ENCODE measurements around the gene LMF1. TPM values are rescaled to one million over a fixed set of nuclear protein-coding genes. Genes with fewer than 3 reads are reported as not detected.
"Not testable (repeated sequence)": the region's sequence is repeated elsewhere in the genome, so short reads cannot be mapped to it uniquely, and the experiment has no call there.

Gene LMF1
- polyA plus RNA-seq, 2 donors: 8.2 to 17.2 TPM

DNA sequence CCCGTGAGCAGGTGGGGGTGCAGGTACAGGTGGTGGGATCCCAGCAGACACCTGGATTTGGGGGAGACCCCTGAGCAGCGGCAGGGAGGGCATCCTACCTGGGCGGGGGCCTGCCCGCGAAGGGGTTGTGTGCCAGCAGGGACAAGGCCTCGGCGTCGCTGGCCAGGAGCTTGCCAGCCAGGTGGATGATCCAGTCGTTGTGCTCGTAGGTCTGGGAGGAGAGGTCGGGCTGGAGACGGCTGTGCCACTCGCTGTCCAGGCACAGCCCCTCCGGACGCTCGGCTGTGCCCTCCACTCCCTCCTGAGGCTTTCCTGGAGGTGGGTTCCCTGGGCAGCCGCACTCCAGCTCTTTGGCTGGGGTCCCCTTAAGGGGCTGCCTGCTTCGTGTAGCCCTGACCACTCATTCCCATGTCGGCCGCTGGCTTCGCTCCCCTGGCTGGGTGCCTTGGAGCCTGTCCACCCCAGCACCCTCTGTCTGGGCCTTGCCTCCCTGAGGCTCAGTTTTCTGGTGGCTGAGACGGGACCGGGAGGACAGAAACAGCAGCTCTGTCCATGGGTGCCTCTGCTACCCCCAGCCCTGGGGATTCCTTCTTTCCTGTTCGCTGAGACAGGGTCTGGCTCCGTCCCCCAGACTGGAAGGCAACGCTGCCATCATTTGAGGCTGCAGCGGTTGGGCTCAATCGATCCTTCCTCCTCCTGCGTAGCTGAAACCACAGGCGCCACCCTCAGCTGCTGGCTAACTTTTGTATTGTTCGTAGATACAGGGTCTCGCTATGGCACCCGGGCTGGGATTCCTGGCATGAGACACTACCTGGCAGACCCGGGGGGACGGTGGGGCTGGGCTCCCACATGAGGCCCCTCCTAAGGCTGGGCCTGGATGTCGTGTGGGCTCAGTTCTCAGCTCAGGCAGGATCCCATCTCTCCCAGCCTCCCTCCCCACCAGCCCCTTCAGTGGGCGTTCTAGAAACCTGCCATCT is 101.7 kb downstream of the LMF1 start:
- Histone ChIP-seq H3K27ac (ENCODE audit: low read depth in 2 of 2, low read length in 1 of 2) (no peak overlapping the region), H3K4me3 (ENCODE audit: low read depth in 1 of 2, low read length in 2 of 2) (no peak overlapping the region), H3K27me3 (ENCODE audit: control insufficient read depth in 1 of 2, insufficient read depth in 2 of 2, low read length in 2 of 2) (no peaks in the 10 kb centered on the region), H3K36me3 (ENCODE audit: control insufficient read depth in 2 of 2, insufficient read depth in 2 of 2, low read length in 1 of 2) (peaks cover 0 to 16% of the 10 kb centered on the region in 2 donors), H3K4me1 (ENCODE audit: control insufficient read depth in 2 of 2, insufficient read depth in 2 of 2, low read length in 1 of 2) (no peaks in the 10 kb centered on the region), H3K9me3 (ENCODE audit: control insufficient read depth in 2 of 2, insufficient read depth in 1 of 2, low read depth in 1 of 2, low read length in 1 of 2) (peaks cover 0 to 2% of the 10 kb centered on the region in 2 donors)
- 92% methylated on average over 34 to 37 of the region's 37 CpGs for WGBS, 2 donors

DNA sequence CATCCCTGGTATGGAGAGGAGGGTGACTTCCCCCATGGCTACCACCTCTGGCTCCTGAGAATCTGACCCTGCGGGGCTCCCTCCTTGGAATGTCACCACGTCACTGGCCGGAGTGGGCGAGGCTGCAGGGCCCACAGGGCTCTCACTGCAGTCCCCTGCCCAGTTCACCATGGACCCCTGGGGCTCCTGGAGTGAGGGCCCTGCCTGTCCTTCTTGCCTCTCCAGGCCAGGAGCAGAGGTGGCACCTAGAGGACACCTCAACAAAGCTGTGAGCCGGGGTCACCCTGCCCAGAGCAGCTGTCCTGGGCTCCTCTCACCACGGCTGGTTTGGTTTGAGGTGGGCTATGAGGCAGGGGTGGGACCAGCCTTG is 102.4 kb downstream of the LMF1 start:
- Histone ChIP-seq H3K4me1 (ENCODE audit: control insufficient read depth in 2 of 2, insufficient read depth in 2 of 2, low read length in 1 of 2) (no peaks in the 10 kb centered on the region), H3K4me3 (ENCODE audit: low read depth in 1 of 2, low read length in 2 of 2) (no peak overlapping the region), H3K9me3 (ENCODE audit: control insufficient read depth in 2 of 2, insufficient read depth in 1 of 2, low read depth in 1 of 2, low read length in 1 of 2) (peaks cover 0 to 2% of the 10 kb centered on the region in 2 donors), H3K27me3 (ENCODE audit: control insufficient read depth in 1 of 2, insufficient read depth in 2 of 2, low read length in 2 of 2) (no peaks in the 10 kb centered on the region), H3K27ac (ENCODE audit: low read depth in 2 of 2, low read length in 1 of 2) (no peak overlapping the region), H3K36me3 (ENCODE audit: control insufficient read depth in 2 of 2, insufficient read depth in 2 of 2, low read length in 1 of 2) (peaks cover 0 to 13% of the 10 kb centered on the region in 2 donors)
- WGBS, 2 donors: 87 to 89% methylated on average over 5 to 6 of the region's 6 CpGs

- no peak overlapping the region for H3K27ac ChIP-seq (ENCODE audit: low read depth in 2 of 2, low read length in 1 of 2)
- H3K4me3 ChIP-seq (ENCODE audit: low read depth in 1 of 2, low read length in 2 of 2): no peak overlapping the region
- peaks cover 0 to 13% of the 10 kb centered on the region in 2 donors for H3K36me3 ChIP-seq (ENCODE audit: control insufficient read depth in 2 of 2, insufficient read depth in 2 of 2, low read length in 1 of 2)
- peaks cover 0 to 2% of the 10 kb centered on the region in 2 donors for H3K9me3 ChIP-seq (ENCODE audit: control insufficient read depth in 2 of 2, insufficient read depth in 1 of 2, low read depth in 1 of 2, low read length in 1 of 2)
- 92% methylated on average over 29 to 34 of the region's 34 CpGs for WGBS, 2 donors
- no peaks in the 10 kb centered on the region for H3K4me1 ChIP-seq (ENCODE audit: control insufficient read depth in 2 of 2, insufficient read depth in 2 of 2, low read length in 1 of 2)
- no peaks in the 10 kb centered on the region for H3K27me3 ChIP-seq (ENCODE audit: control insufficient read depth in 1 of 2, insufficient read depth in 2 of 2, low read length in 2 of 2)
These were observed 103.1 kb downstream of the LMF1 start for GRCh38 chr16:867421-868385.

DNA sequence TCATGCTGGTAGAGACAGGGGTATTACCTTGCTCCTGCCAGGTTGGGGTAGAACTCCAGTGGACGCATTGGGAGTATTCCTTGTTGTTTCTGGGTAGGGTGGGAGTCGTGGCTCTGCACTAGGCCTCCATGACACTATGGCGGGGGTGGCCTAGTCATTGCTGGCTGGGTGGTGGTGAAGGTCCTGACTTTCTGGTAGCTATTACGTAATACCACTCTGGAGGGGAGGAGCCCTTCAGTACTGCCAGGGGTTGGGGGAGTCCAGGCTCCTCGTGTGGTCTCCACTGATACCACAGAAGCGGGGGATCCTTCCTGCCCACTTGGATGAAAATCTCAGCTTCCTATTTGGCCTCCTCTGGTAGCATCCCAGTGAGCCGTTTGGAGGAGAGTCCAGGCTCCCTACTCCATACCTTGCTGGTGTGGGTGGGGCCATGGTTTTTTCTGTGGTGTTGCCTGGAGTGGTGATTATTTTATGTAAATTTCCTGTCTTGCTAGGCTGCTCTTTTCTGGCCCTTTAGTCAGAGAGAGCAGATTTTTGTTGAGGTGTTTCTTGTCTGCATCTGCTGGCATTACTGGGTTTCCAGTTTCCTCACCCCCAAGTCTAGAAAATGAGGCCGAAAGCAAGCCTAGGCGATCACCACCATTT is 104.4 kb downstream of the LMF1 start:
- 93 to 94% methylated on average over 9 of the region's 9 CpGs for WGBS, 2 donors
- H3K27ac ChIP-seq (ENCODE audit: low read depth in 2 of 2, low read length in 1 of 2): no peak overlapping the region
- no peak overlapping the region for H3K4me3 ChIP-seq (ENCODE audit: low read depth in 1 of 2, low read length in 2 of 2)
- no peaks in the 10 kb centered on the region for H3K27me3 ChIP-seq (ENCODE audit: control insufficient read depth in 1 of 2, insufficient read depth in 2 of 2, low read length in 2 of 2)
- peaks cover 0 to 13% of the 10 kb centered on the region in 2 donors for H3K36me3 ChIP-seq (ENCODE audit: control insufficient read depth in 2 of 2, insufficient read depth in 2 of 2, low read length in 1 of 2)
- peaks cover 0 to 2% of the 10 kb centered on the region in 2 donors for H3K9me3 ChIP-seq (ENCODE audit: control insufficient read depth in 2 of 2, insufficient read depth in 1 of 2, low read depth in 1 of 2, low read length in 1 of 2)
- H3K4me1 ChIP-seq (ENCODE audit: control insufficient read depth in 2 of 2, insufficient read depth in 2 of 2, low read length in 1 of 2): no peaks in the 10 kb centered on the region

GRCh38 chr16:865026-865425 is 105.8 kb downstream of the LMF1 start:
- WGBS, 2 donors: 87 to 94% methylated on average over 5 of the region's 5 CpGs
- no peak overlapping the region for H3K27ac ChIP-seq (ENCODE audit: low read depth in 2 of 2, low read length in 1 of 2)
- peaks cover 0 to 2% of the 10 kb centered on the region in 2 donors for H3K9me3 ChIP-seq (ENCODE audit: control insufficient read depth in 2 of 2, insufficient read depth in 1 of 2, low read depth in 1 of 2, low read length in 1 of 2)
- H3K36me3 ChIP-seq (ENCODE audit: control insufficient read depth in 2 of 2, insufficient read depth in 2 of 2, low read length in 1 of 2): peaks cover 0 to 6% of the 10 kb centered on the region in 2 donors
- no peaks in the 10 kb centered on the region for H3K4me1 ChIP-seq (ENCODE audit: control insufficient read depth in 2 of 2, insufficient read depth in 2 of 2, low read length in 1 of 2)
- H3K4me3 ChIP-seq (ENCODE audit: low read depth in 1 of 2, low read length in 2 of 2): no peak overlapping the region
- H3K27me3 ChIP-seq (ENCODE audit: control insufficient read depth in 1 of 2, insufficient read depth in 2 of 2, low read length in 2 of 2): no peaks in the 10 kb centered on the region

- WGBS, 2 donors: 92 to 96% methylated on average over 17 of the region's 17 CpGs
- H3K9me3 ChIP-seq (ENCODE audit: control insufficient read depth in 2 of 2, insufficient read depth in 1 of 2, low read depth in 1 of 2, low read length in 1 of 2): peaks cover 0 to 7% of the 10 kb centered on the region in 2 donors
- no peaks in the 10 kb centered on the region for H3K4me1 ChIP-seq (ENCODE audit: control insufficient read depth in 2 of 2, insufficient read depth in 2 of 2, low read length in 1 of 2)
- no peaks in the 10 kb centered on the region for H3K27me3 ChIP-seq (ENCODE audit: control insufficient read depth in 1 of 2, insufficient read depth in 2 of 2, low read length in 2 of 2)
- H3K36me3 ChIP-seq (ENCODE audit: control insufficient read depth in 2 of 2, insufficient read depth in 2 of 2, low read length in 1 of 2): no peaks in the 10 kb centered on the region
- no peak overlapping the region for H3K4me3 ChIP-seq (ENCODE audit: low read depth in 1 of 2, low read length in 2 of 2)
- H3K27ac ChIP-seq (ENCODE audit: low read depth in 2 of 2, low read length in 1 of 2): no peak overlapping the region
These were observed 109.3 kb downstream of the LMF1 start for GRCh38 chr16:861446-861845.

DNA sequence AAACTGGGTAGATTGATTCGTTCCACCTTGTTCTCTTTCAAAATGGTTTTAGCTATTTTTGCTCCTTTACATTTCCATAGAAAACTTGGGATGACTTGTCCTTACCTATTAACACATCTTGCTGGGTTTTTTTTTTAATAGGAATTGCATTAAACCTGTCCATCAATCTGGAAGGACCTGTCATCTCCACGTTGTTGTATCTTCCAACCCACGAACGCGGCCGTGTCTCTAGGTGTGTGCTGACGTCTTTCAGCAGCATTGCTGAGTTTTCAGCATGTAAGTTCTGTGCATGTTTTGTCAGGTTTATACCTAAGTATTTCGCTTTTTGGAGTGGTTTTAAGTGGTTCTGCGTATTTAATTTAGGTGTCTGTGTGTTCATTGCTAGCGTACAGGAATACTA is 109.9 kb downstream of the LMF1 start:
- Histone ChIP-seq H3K4me3 (ENCODE audit: low read depth in 1 of 2, low read length in 2 of 2) (no peak overlapping the region), H3K36me3 (ENCODE audit: control insufficient read depth in 2 of 2, insufficient read depth in 2 of 2, low read length in 1 of 2) (no peaks in the 10 kb centered on the region), H3K27me3 (ENCODE audit: control insufficient read depth in 1 of 2, insufficient read depth in 2 of 2, low read length in 2 of 2) (no peaks in the 10 kb centered on the region), H3K4me1 (ENCODE audit: control insufficient read depth in 2 of 2, insufficient read depth in 2 of 2, low read length in 1 of 2) (no peaks in the 10 kb centered on the region), H3K27ac (ENCODE audit: low read depth in 2 of 2, low read length in 1 of 2) (no peak overlapping the region), H3K9me3 (ENCODE audit: control insufficient read depth in 2 of 2, insufficient read depth in 1 of 2, low read depth in 1 of 2, low read length in 1 of 2) (peaks cover 0 to 7% of the 10 kb centered on the region in 2 donors)
- WGBS, 2 donors: 93 to 94% methylated on average over 10 of the region's 10 CpGs

DNA sequence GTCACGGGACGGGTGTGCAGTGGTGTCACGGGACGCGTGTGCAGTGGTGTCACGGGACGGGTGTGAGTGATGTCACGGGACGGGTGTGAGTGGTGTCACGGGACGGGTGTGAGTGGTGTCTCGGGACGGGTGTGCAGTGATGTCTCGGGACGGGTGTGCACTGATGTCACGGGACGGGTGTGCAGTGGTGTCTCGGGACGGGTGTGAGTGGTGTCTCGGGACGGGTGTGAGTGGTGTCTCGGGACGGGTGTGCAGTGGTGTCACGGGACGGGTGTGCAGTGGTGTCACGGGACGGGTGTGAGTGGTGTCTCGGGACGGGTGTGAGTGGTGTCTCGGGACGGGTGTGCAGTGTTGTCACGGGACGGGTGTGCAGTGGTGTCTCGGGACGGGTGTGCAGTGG is 111.8 kb downstream of the LMF1 start:
- 98% methylated on average over 31 of the region's 35 CpGs for WGBS, 2 donors
- H3K4me1 ChIP-seq (ENCODE audit: control insufficient read depth in 2 of 2, insufficient read depth in 2 of 2, low read length in 1 of 2); H3K9me3 ChIP-seq (ENCODE audit: control insufficient read depth in 2 of 2, insufficient read depth in 1 of 2, low read depth in 1 of 2, low read length in 1 of 2); H3K27ac ChIP-seq (ENCODE audit: low read depth in 2 of 2, low read length in 1 of 2); H3K27me3 ChIP-seq (ENCODE audit: control insufficient read depth in 1 of 2, insufficient read depth in 2 of 2, low read length in 2 of 2); H3K4me3 ChIP-seq (ENCODE audit: low read depth in 1 of 2, low read length in 2 of 2); H3K36me3 ChIP-seq (ENCODE audit: control insufficient read depth in 2 of 2, insufficient read depth in 2 of 2, low read length in 1 of 2): not testable (repeated sequence)

GRCh38 chr16:858441-858840 is 112.3 kb downstream of the LMF1 start:
- not testable (repeated sequence) for H3K36me3 ChIP-seq (ENCODE audit: control insufficient read depth in 2 of 2, insufficient read depth in 2 of 2, low read length in 1 of 2); H3K27me3 ChIP-seq (ENCODE audit: control insufficient read depth in 1 of 2, insufficient read depth in 2 of 2, low read length in 2 of 2); H3K4me3 ChIP-seq (ENCODE audit: low read depth in 1 of 2, low read length in 2 of 2); H3K27ac ChIP-seq (ENCODE audit: low read depth in 2 of 2, low read length in 1 of 2); H3K9me3 ChIP-seq (ENCODE audit: control insufficient read depth in 2 of 2, insufficient read depth in 1 of 2, low read depth in 1 of 2, low read length in 1 of 2); H3K4me1 ChIP-seq (ENCODE audit: control insufficient read depth in 2 of 2, insufficient read depth in 2 of 2, low read length in 1 of 2)
- 84 to 95% methylated on average over 35 to 36 of the region's 36 CpGs for WGBS, 2 donors
